CD4-positive, alpha-beta memory T cell (primary cell): ENCODE data around the gene ATF7. TPM values are rescaled to one million over a fixed set of nuclear protein-coding genes. Genes with fewer than 3 reads are reported as not detected.
"Not testable (repeated sequence)": the region's sequence is repeated elsewhere in the genome, so short reads cannot be mapped to it uniquely, and the experiment has no call there.

ENCODE experiments used
- CTCF ChIA-PET: fragments of 350-600 bp; sonication (Branson Sonifier 250); formaldehyde crosslinking; loops from one replicate; lab custom pipeline; 2021; ENCODE audit warnings: inconsistent platforms; ENCODE audit not compliant: partially characterized antibody; lab: Charles Lee
- POLR2A ChIA-PET: fragments of 350-600 bp; sonication (Branson Sonifier 250); formaldehyde crosslinking; loops from one replicate; lab custom pipeline; 2021; ENCODE audit not compliant: partially characterized antibody; lab: Charles Lee
- DNase-seq, 5 donors: peaks; one replicate each; pipeline versions ENCODE4 v3.0.0 to v3.0.0-alpha.2; 2020 to 2022; ENCODE audit warnings: mixed read lengths in 1 of 5
- H3K27ac ChIP-seq: one replicate; pipeline ENCODE4 v1.7.0; 2013; ENCODE audit warnings: low read depth, low read length
- H3K27me3 ChIP-seq: 2 replicates; pipeline ENCODE4 v1.7.0; 2013; ENCODE audit warnings: mild to moderate bottlenecking, low read length, moderate library complexity; ENCODE audit not compliant: insufficient read depth
- H3K36me3 ChIP-seq: 2 replicates; pipeline ENCODE4 v1.7.0; 2013; ENCODE audit warnings: mild to moderate bottlenecking, low read length, moderate library complexity; ENCODE audit not compliant: insufficient read depth
- H3K4me1 ChIP-seq: 2 replicates; pipeline ENCODE4 v1.7.0; 2013; ENCODE audit warnings: mild to moderate bottlenecking, low read length, moderate library complexity; ENCODE audit not compliant: insufficient read depth
- H3K4me3 ChIP-seq, 2 donors: one replicate each; pipeline ENCODE4 v1.7.0; 2013; ENCODE audit warnings: low read length in 2 of 2, mild to moderate bottlenecking in 1 of 2
- H3K9me3 ChIP-seq, 2 donors: one replicate each; pipeline ENCODE4 v1.7.0; 2013; ENCODE audit warnings: low read length in 2 of 2, control low read depth in 1 of 2; ENCODE audit not compliant: control insufficient read depth in 1 of 2
- H3K27ac Mint-ChIP-seq, 7 donors: one replicate each; pipeline ENCODE4 v1.8.0; 2020 to 2021; ENCODE audit warnings: mixed read lengths in 7 of 7, mild to moderate bottlenecking in 6 of 7, inconsistent platforms in 3 of 7, moderate library complexity in 3 of 7
- H3K27me3 Mint-ChIP-seq, 2 donors: one replicate each; pipeline ENCODE4 v1.8.0; 2020 to 2021; ENCODE audit warnings: mixed read lengths in 2 of 2
- H3K36me3 Mint-ChIP-seq, 2 donors: one replicate each; pipeline ENCODE4 v1.8.0; 2020 to 2021; ENCODE audit warnings: mixed read lengths in 2 of 2, inconsistent platforms in 1 of 2, mild to moderate bottlenecking in 1 of 2
- H3K4me1 Mint-ChIP-seq, 4 donors: one replicate each; pipeline ENCODE4 v1.8.0; 2020 to 2021; ENCODE audit warnings: mixed read lengths in 4 of 4, mild to moderate bottlenecking in 1 of 4
- H3K4me3 Mint-ChIP-seq, 8 donors: one replicate each; pipeline ENCODE4 v1.8.0; 2020 to 2021; ENCODE audit warnings: mixed read lengths in 8 of 8, mild to moderate bottlenecking in 7 of 8, moderate library complexity in 6 of 8, inconsistent platforms in 3 of 8
- H3K9me3 Mint-ChIP-seq, 8 donors: one replicate each; pipeline ENCODE4 v1.8.0; 2020 to 2021; ENCODE audit warnings: mixed read lengths in 8 of 8, mild to moderate bottlenecking in 5 of 8, inconsistent platforms in 3 of 8, moderate library complexity in 1 of 8
- intact Hi-C: fragments of 100-400 bp; cut with micrococcal nuclease; formaldehyde crosslinking; loops from one replicate; pipeline ENCODE4 v1.15.1; 2023
- polyA plus RNA-seq, 2 donors: library from polyadenylated mRNA; unstranded; fragments of 300-500 nt; fragmentation: Illumina TruSeq; gene quantifications; one replicate each; pipeline ENCODE4 v1.2.3, GENCODE V29; 2021
- total RNA-seq, 2 experiments: library from RNA; stranded (reverse); gene quantifications; one replicate each; pipeline ENCODE4 v1.2.3, GENCODE V29; 2021

Gene ATF7
- total and polyA plus RNA-seq, 4 experiments from 2014 or later = 16.3 to 35.8 (median 21.6) TPM

- H3K27ac ChIP-seq = no peak overlapping the region
- Mint-ChIP-seq H3K36me3 (peaks cover 9 to 12% of the 10 kb centered on the region in 2 donors), H3K9me3 (no peaks in the 10 kb centered on the region), H3K4me3 (peak overlapping the region in 6 of 8 donors; percentile 22 to 86 (median 62)), H3K27me3 (no peaks in the 10 kb centered on the region), H3K27ac (peak overlapping the region in 3 of 7 donors; percentile 32 to 90 (median 73)), H3K4me1 (peaks cover 10 to 46% (median 23%) of the 10 kb centered on the region in 4 donors)
- H3K27me3 ChIP-seq = no peaks in the 10 kb centered on the region
- H3K4me3 ChIP-seq = no peak overlapping the region
- H3K36me3 ChIP-seq = no peaks in the 10 kb centered on the region
- CTCF ChIA-PET = interaction anchor here (1.1 kb wide), 1 partner anchor 9 kb away, joined by 3 read pairs; no protein-coding TSS in a partner anchor
- POLR2A ChIA-PET = no interaction called here
- no peaks in the 10 kb centered on the region for H3K9me3 ChIP-seq
- no peak for DNase-seq
- H3K4me1 ChIP-seq = peaks cover 9% of the 10 kb centered on the region
- intact Hi-C loops = no loop called here
Observed at GRCh38 chr12:53572134-53572758, 53.9 kb downstream of the ATF7 start.

GRCh38 chr12:53571295-53571694 lies 54.9 kb downstream of the ATF7 start:
- Mint-ChIP-seq H3K4me3 (peak overlapping the region in 1 of 8 donors; percentile 31), H3K27me3 (no peaks in the 10 kb centered on the region), H3K27ac (peak overlapping the region in 1 of 7 donors; percentile 3), H3K4me1 (peaks cover 8 to 39% (median 23%) of the 10 kb centered on the region in 4 donors), H3K36me3 (peaks cover 5 to 8% of the 10 kb centered on the region in 2 donors), H3K9me3 (no peaks in the 10 kb centered on the region)
- Histone ChIP-seq H3K9me3 (no peaks in the 10 kb centered on the region), H3K36me3 (no peaks in the 10 kb centered on the region), H3K4me3 (no peak overlapping the region), H3K27me3 (no peaks in the 10 kb centered on the region), H3K27ac (no peak overlapping the region), H3K4me1 (peaks cover 9% of the 10 kb centered on the region)
- intact Hi-C loops = no loop called here
- peak in 1 of 5 donors; percentile 6 for DNase-seq
- ChIA-PET CTCF (no interaction called here), POLR2A (no interaction called here)

- intact Hi-C loops = no loop called here
- ChIA-PET POLR2A (no interaction called here), CTCF (interaction anchor here (1.2 kb wide), 1 partner anchor 25 kb away, joined by 3 read pairs; no protein-coding TSS in a partner anchor)
- peaks cover 4 to 5% of the 10 kb centered on the region in 2 donors for H3K36me3 Mint-ChIP-seq
- H3K4me1 Mint-ChIP-seq = peaks cover 21 to 54% (median 39%) of the 10 kb centered on the region in 4 donors
- no peak overlapping the region for H3K4me3 Mint-ChIP-seq
- Histone ChIP-seq H3K9me3 (no peaks in the 10 kb centered on the region), H3K27ac (no peak overlapping the region), H3K4me1 (peaks cover 21% of the 10 kb centered on the region), H3K27me3 (no peaks in the 10 kb centered on the region), H3K36me3 (no peaks in the 10 kb centered on the region), H3K4me3 (no peak overlapping the region)
- DNase-seq = no peak
- no peaks in the 10 kb centered on the region for H3K9me3 Mint-ChIP-seq
- no peaks in the 10 kb centered on the region for H3K27me3 Mint-ChIP-seq
- H3K27ac Mint-ChIP-seq = peak overlapping the region in 1 of 7 donors; percentile 42
Observed at GRCh38 chr12:53568809-53569557, 57.2 kb downstream of the ATF7 start.

GRCh38 chr12:53567961-53568808 lies 58.0 kb downstream of the ATF7 start:
- Histone ChIP-seq H3K4me1 (peaks cover 26% of the 10 kb centered on the region), H3K4me3 (no peak overlapping the region), H3K27me3 (no peaks in the 10 kb centered on the region), H3K9me3 (no peaks in the 10 kb centered on the region), H3K36me3 (no peaks in the 10 kb centered on the region), H3K27ac (no peak overlapping the region)
- Mint-ChIP-seq H3K4me1 (peaks cover 23 to 59% (median 42%) of the 10 kb centered on the region in 4 donors), H3K27me3 (no peaks in the 10 kb centered on the region), H3K4me3 (no peak overlapping the region), H3K9me3 (no peaks in the 10 kb centered on the region), H3K36me3 (peaks cover 4 to 5% of the 10 kb centered on the region in 2 donors), H3K27ac (peak overlapping the region in 1 of 7 donors; percentile 3)
- ChIA-PET CTCF (interaction anchor here (1.2 kb wide), 1 partner anchor 24 kb away, joined by 3 read pairs; no protein-coding TSS in a partner anchor), POLR2A (no interaction called here)
- DNase-seq = no peak
- intact Hi-C loops = no loop called here

GRCh38 chr12:53565376-53565775 lies 60.8 kb downstream of the ATF7 start:
- H3K27ac Mint-ChIP-seq, H3K9me3 Mint-ChIP-seq, H3K36me3 Mint-ChIP-seq, H3K27me3 Mint-ChIP-seq, DNase-seq, H3K4me3 Mint-ChIP-seq, H3K4me3 ChIP-seq, H3K27me3 ChIP-seq, H3K36me3 ChIP-seq, H3K27ac ChIP-seq, H3K9me3 ChIP-seq, intact Hi-C loops, CTCF ChIA-PET: not testable (repeated sequence)
- H3K4me1 ChIP-seq = peaks cover 25% of the 10 kb centered on the region
- POLR2A ChIA-PET = interaction anchor here (0.7 kb wide), 1 partner anchor 23 kb away, joined by 3 read pairs; no protein-coding TSS in a partner anchor
- H3K4me1 Mint-ChIP-seq = peaks cover 20 to 52% (median 39%) of the 10 kb centered on the region in 4 donors

GRCh38 chr12:53564941-53565340 lies 61.2 kb downstream of the ATF7 start:
- Mint-ChIP-seq H3K4me1 (peaks cover 20 to 51% (median 37%) of the 10 kb centered on the region in 4 donors), H3K4me3 (peak overlapping the region in 4 of 8 donors; percentile 7 to 20 (median 11)), H3K9me3 (no peaks in the 10 kb centered on the region), H3K36me3 (peaks cover 0 to 4% of the 10 kb centered on the region in 2 donors), H3K27ac (peak overlapping the region in 1 of 7 donors; percentile 10), H3K27me3 (no peaks in the 10 kb centered on the region)
- Histone ChIP-seq H3K27me3 (no peaks in the 10 kb centered on the region), H3K27ac (no peak overlapping the region), H3K9me3 (no peaks in the 10 kb centered on the region), H3K4me3 (no peak overlapping the region), H3K36me3 (no peaks in the 10 kb centered on the region), H3K4me1 (peaks cover 25% of the 10 kb centered on the region)
- ChIA-PET POLR2A (interaction anchor here (0.7 kb wide), 1 partner anchor 23 kb away, joined by 3 read pairs; no protein-coding TSS in a partner anchor), CTCF (interaction anchor here (0.8 kb wide), 1 partner anchor 14 kb away, joined by 3 read pairs; no protein-coding TSS in a partner anchor)
- intact Hi-C loops = no loop called here
- no peak for DNase-seq
